GM23338 (cell line): ENCODE measurements around the gene TRAF5. TPM values are rescaled to one million over a fixed set of nuclear protein-coding genes. Genes with fewer than 3 reads are reported as not detected.
A peak's percentile ranks its signal among the peaks of the same experiment; 100 is the strongest.
"Not testable (repeated sequence)": the region's sequence is repeated elsewhere in the genome, so short reads cannot be mapped to it uniquely, and the experiment has no call there.

Experiments used
- ATAC-seq: fragments of 200-7000 bp; cut with Tn5 transposase; 3 replicates; pipeline ENCODE4 v1.9.1; 2020
- DNase-seq: peaks from one replicate; pipeline ENCODE4 v3.0.0-alpha.2; 2015; ENCODE audit warnings: low spot score
- H2AFZ ChIP-seq: fragments of 200-600 bp; sonication (generic); 2 replicates; pipeline ENCODE4 v1.8.0; 2016; ENCODE audit warnings: antibody characterized with exemption, mild to moderate bottlenecking, moderate library complexity
- H3F3A ChIP-seq: fragments of 200-600 bp; sonication (generic); replicated peaks from 2 replicates; pipeline ENCODE4 v1.8.0; 2017; ENCODE audit warnings: antibody characterized with exemption, mixed run types, low read depth
- H3K27ac ChIP-seq: fragments of 200-600 bp; sonication (generic); 2 replicates; pipeline ENCODE4 v1.6.1; 2016; ENCODE audit warnings: low read depth
- H3K27me3 ChIP-seq: fragments of 200-600 bp; sonication (generic); 2 replicates; pipeline ENCODE4 v1.8.0; 2016; ENCODE audit warnings: mild to moderate bottlenecking, mixed run types, moderate library complexity; ENCODE audit not compliant: insufficient read depth
- H3K36me3 ChIP-seq: fragments of 200-600 bp; sonication (generic); 2 replicates; pipeline ENCODE4 v1.8.0; 2016; ENCODE audit warnings: mild to moderate bottlenecking; ENCODE audit not compliant: insufficient read depth
- H3K4me1 ChIP-seq: fragments of 200-600 bp; sonication (generic); 2 replicates; pipeline ENCODE4 v1.8.0; 2016; ENCODE audit warnings: mild to moderate bottlenecking, moderate library complexity; ENCODE audit not compliant: insufficient read depth
- H3K4me2 ChIP-seq: fragments of 200-600 bp; sonication (generic); 2 replicates; pipeline ENCODE4 v1.7.1; 2017; ENCODE audit warnings: mixed run types
- H3K4me3 ChIP-seq: fragments of 200-600 bp; sonication (generic); 2 replicates; pipeline ENCODE4 v1.6.1; 2016; ENCODE audit warnings: mixed run types
- H3K79me2 ChIP-seq: fragments of 200-600 bp; sonication (generic); replicated peaks from 2 replicates; pipeline ENCODE4 v1.8.0; 2017; ENCODE audit warnings: mild to moderate bottlenecking; ENCODE audit not compliant: insufficient read depth
- H3K9me2 ChIP-seq: fragments of 200-600 bp; sonication (generic); 2 replicates; pipeline ENCODE4 v1.8.0; 2017; ENCODE audit not compliant: insufficient read depth
- H4K20me1 ChIP-seq: fragments of 200-600 bp; sonication (generic); replicated peaks from 2 replicates; pipeline ENCODE4 v1.8.0; 2017; ENCODE audit warnings: mild to moderate bottlenecking; ENCODE audit not compliant: insufficient read depth
- H3K27ac Mint-ChIP-seq: 2 replicates; pipeline ENCODE4 v1.8.0; 2020; ENCODE audit warnings: inconsistent platforms, mild to moderate bottlenecking, moderate library complexity, mixed read lengths
- H3K27me3 Mint-ChIP-seq: 3 replicates; pipeline ENCODE4 v1.8.0; 2022; ENCODE audit warnings: low read depth, mild to moderate bottlenecking, moderate library complexity, mixed read lengths, inconsistent platforms; ENCODE audit not compliant: insufficient read depth, poor library complexity
- H3K36me3 Mint-ChIP-seq: 3 replicates; pipeline ENCODE4 v1.8.0; 2021; ENCODE audit warnings: low read depth, mild to moderate bottlenecking, inconsistent platforms, moderate library complexity, mixed read lengths
- H3K4me1 Mint-ChIP-seq: 3 replicates; pipeline ENCODE4 v1.8.0; 2020; ENCODE audit warnings: mild to moderate bottlenecking, inconsistent platforms, mixed read lengths
- H3K4me3 Mint-ChIP-seq: 3 replicates; pipeline ENCODE4 v1.8.0; 2021; ENCODE audit warnings: moderate library complexity, mild to moderate bottlenecking, inconsistent platforms, mixed read lengths
- H3K9me3 Mint-ChIP-seq: 3 replicates; pipeline ENCODE4 v1.8.0; 2020; ENCODE audit warnings: moderate library complexity, mild to moderate bottlenecking, inconsistent platforms, mixed read lengths
- CREB1 ChIP-seq: fragments of 250-450 bp; sonication (Bioruptor Pico); IDR thresholded peaks from 2 replicates; pipeline ENCODE4 v1.5.0; 2020; ENCODE audit warnings: low read depth, mild to moderate bottlenecking, moderate library complexity
- JUNB ChIP-seq: IDR thresholded peaks from one replicate; pipeline ENCODE4 v1.6.1; 2016; ENCODE audit warnings: antibody characterized with exemption; ENCODE audit not compliant: unreplicated experiment
- polyA plus RNA-seq: library from polyadenylated mRNA; unstranded; fragments of >200 nt; fragmentation: Nextera tagmentation; extraction: Ambion mirVana; gene quantifications from 2 replicates; pipeline ENCODE4 v1.2.1, GENCODE V29; 2016
- total RNA-seq: library from RNA; depleted of rRNA; stranded (reverse); fragments of >200 nt; shearing (Covaris generic); gene quantifications from 2 replicates; pipeline ENCODE4 v1.2.3, GENCODE V29; 2014
- TF ChIP-seq, protein P1 (sequence below), 2 experiments: fragments of 200-600 bp in 1 of 2; sonication (generic) in 1 of 2; conservative IDR thresholded peaks; 2 replicates each; pipeline versions ENCODE4 v1.5.1 to v1.6.1; 2016 to 2017; ENCODE audit warnings: antibody characterized with exemption in 2 of 2, low read depth in 2 of 2, mild to moderate bottlenecking in 2 of 2, moderate library complexity in 1 of 2

The TRAF5 gene
- total and polyA plus RNA-seq, 2 experiments from 2014 or later: 9.2 to 18.9 TPM

- not testable (repeated sequence) for H3K9me3 Mint-ChIP-seq, ATAC-seq
Measured at GRCh38 chr1:211321646-211322045, 5.0 kb upstream of the TRAF5 start.

GRCh38 chr1:211323156-211324063 is 3.2 kb upstream of the TRAF5 start:
- no peak overlapping the region for H3K27ac Mint-ChIP-seq
- no peak overlapping the region for H2AFZ ChIP-seq
- no peaks in the 10 kb centered on the region for H3K9me3 Mint-ChIP-seq

More at GRCh38 chr1:211321646-211322045, 5.0 kb upstream of the TRAF5 start:
- H3K27me3 ChIP-seq: peaks cover 12% of the 10 kb centered on the region
- H4K20me1 ChIP-seq, H3K4me3 Mint-ChIP-seq, DNase-seq, H3K27ac Mint-ChIP-seq, H3K4me2 ChIP-seq, H3K79me2 ChIP-seq, H3F3A ChIP-seq, H3K4me1 ChIP-seq, H3K4me3 ChIP-seq, H3K9me2 ChIP-seq, H3K4me1 Mint-ChIP-seq, H2AFZ ChIP-seq, H3K27ac ChIP-seq, H3K36me3 ChIP-seq, H3K36me3 Mint-ChIP-seq: not testable (repeated sequence)
- peaks cover 16% of the 10 kb centered on the region for H3K27me3 Mint-ChIP-seq

GRCh38 chr1:211324992-211325775 is 1.4 kb upstream of the TRAF5 start:
- DNase-seq (no peak), ATAC-seq (no peak)
- Histone ChIP-seq H3K36me3 (no peaks in the 10 kb centered on the region), H2AFZ (no peak overlapping the region), H3K27ac (no peak overlapping the region), H3K4me3 (no peak overlapping the region), H3K4me1 (peaks cover 20% of the 10 kb centered on the region), H3K4me2 (no peak overlapping the region), H3K27me3 (peaks cover 22% of the 10 kb centered on the region), H3K9me2 (no peaks in the 10 kb centered on the region), H4K20me1 (no peaks in the 10 kb centered on the region; the same call in 1 of the 2 replicates), H3F3A (no peaks in the 10 kb centered on the region), H3K79me2 (peaks cover 23% of the 10 kb centered on the region)
- Mint-ChIP-seq H3K36me3 (peaks cover 6% of the 10 kb centered on the region), H3K27me3 (peaks cover 18% of the 10 kb centered on the region), H3K9me3 (no peaks in the 10 kb centered on the region), H3K4me3 (peak overlapping the region; percentile 82; the same call in 2 of the 3 replicates), H3K27ac (no peak overlapping the region), H3K4me1 (peaks cover 33% of the 10 kb centered on the region)
- TF ChIP-seq, protein P1, sequence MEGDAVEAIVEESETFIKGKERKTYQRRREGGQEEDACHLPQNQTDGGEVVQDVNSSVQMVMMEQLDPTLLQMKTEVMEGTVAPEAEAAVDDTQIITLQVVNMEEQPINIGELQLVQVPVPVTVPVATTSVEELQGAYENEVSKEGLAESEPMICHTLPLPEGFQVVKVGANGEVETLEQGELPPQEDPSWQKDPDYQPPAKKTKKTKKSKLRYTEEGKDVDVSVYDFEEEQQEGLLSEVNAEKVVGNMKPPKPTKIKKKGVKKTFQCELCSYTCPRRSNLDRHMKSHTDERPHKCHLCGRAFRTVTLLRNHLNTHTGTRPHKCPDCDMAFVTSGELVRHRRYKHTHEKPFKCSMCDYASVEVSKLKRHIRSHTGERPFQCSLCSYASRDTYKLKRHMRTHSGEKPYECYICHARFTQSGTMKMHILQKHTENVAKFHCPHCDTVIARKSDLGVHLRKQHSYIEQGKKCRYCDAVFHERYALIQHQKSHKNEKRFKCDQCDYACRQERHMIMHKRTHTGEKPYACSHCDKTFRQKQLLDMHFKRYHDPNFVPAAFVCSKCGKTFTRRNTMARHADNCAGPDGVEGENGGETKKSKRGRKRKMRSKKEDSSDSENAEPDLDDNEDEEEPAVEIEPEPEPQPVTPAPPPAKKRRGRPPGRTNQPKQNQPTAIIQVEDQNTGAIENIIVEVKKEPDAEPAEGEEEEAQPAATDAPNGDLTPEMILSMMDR (conservative IDR thresholded peaks at IDR 0.05; ENCODE audit: low read depth in 2 of 2): peak in 1 of 2 experiments; percentile 29; a peak in 1 of 4 replicates
- no peak for TF ChIP-seq JUNB

More at GRCh38 chr1:211323156-211324063, 3.2 kb upstream of the TRAF5 start:
- H3K27me3 ChIP-seq: peaks cover 22% of the 10 kb centered on the region
- Mint-ChIP-seq H3K4me1 (peaks cover 17% of the 10 kb centered on the region), H3K36me3 (peaks cover 5% of the 10 kb centered on the region; the same call in 1 of the 3 replicates), H3K4me3 (no peak overlapping the region), H3K27me3 (peaks cover 18% of the 10 kb centered on the region)
- H4K20me1 ChIP-seq: no peaks in the 10 kb centered on the region; the same call in 1 of the 2 replicates
- H3K79me2 ChIP-seq: peaks cover 8% of the 10 kb centered on the region
- peaks cover 13% of the 10 kb centered on the region for H3K4me1 ChIP-seq
- no peaks in the 10 kb centered on the region for H3F3A ChIP-seq
- H3K36me3 ChIP-seq: no peaks in the 10 kb centered on the region
- peak; percentile 74 for ATAC-seq
- DNase-seq: peak; percentile 85
- TF ChIP-seq CREB1 (CRISPR knock-in tag): no peak
- TF ChIP-seq, protein P1 (conservative IDR thresholded peaks at IDR 0.05; ENCODE audit: low read depth in 2 of 2): peak; percentile 90 to 95
- no peak overlapping the region for H3K4me3 ChIP-seq
- H3K27ac ChIP-seq: no peak overlapping the region
- H3K9me2 ChIP-seq: no peaks in the 10 kb centered on the region
- H3K4me2 ChIP-seq: no peak overlapping the region
